SIG-M5 (cell line): ENCODE measurements around the gene PDE9A.

ENCODE experiments used
- DNase-seq: peaks from one replicate; lab custom pipeline; 2025; lab: John Stamatoyannopoulos, UW

PDE9A gene

DNA sequence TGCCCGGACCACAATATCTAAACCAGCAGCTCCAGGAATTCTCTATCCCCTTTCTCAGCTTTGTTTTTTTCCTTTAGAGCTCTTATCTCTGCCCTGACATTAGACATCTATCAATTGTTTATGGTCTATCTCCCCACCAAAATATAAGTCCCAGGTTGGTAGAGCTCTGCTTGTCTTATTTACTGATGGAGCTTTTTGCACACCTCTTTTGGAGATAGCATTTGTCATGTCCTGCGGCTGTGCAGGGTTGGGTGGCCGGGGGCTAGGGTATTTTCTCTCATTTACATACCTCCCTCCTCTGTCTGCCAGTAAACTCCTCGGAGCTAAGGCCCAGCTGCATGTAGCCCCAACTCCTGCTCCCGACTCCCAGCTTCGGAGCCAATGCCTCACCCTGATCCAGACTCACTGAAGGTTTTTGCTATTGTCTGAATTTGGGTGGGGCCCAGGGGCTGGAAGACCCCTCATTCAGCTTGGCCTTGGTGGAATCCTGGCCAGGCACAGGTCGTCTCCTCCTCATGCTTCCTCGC lies 11.1 kb upstream of the PDE9A start:
- no peak for DNase-seq

DNA sequence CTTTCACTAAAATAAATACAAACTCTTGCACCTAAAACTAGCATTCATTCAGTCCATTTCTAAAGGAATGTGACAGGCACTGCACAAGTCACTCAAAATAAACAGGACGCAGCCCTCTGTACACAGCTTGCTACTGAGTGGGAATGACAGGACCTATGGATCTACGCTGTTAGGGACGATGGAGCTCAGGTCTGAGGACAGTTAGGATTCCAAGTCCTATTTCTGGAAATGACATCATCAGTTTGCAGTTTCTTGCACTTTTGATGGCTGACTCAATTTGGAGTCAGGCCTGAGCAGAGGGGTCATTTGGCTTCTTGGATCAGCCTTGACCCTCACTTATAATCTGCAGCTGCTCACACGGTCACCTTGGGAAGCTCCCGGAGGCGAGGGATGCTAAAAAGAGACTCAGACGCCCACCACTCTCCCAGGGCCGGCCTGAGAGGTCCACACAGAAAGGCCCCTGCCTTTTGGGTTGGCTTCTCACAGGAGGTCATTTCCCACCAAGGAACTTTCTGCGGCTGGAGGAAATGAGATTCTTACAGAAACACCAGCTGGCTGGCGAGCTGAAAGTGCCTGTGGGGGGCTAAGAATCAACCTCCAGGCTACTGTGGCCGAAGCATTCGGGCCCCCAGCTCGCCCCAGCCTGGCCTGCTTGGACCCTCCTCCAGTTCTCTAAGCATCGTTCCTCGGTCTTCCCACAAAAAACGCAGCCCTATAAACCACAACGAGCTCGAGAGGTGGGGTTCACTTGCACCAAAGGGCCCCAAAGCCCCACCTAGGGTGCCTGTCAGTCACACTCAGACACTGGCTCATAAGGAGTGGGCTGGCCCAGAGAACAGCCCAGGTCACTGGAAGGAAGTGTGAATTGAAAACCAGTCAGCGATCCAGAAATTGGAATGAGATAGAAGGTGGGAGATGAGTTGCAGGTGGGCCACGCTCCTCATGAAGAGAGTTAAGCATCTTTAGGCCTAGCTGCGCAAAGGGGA lies 8.9 kb upstream of the PDE9A start:
- DNase-seq = no peak

DNA sequence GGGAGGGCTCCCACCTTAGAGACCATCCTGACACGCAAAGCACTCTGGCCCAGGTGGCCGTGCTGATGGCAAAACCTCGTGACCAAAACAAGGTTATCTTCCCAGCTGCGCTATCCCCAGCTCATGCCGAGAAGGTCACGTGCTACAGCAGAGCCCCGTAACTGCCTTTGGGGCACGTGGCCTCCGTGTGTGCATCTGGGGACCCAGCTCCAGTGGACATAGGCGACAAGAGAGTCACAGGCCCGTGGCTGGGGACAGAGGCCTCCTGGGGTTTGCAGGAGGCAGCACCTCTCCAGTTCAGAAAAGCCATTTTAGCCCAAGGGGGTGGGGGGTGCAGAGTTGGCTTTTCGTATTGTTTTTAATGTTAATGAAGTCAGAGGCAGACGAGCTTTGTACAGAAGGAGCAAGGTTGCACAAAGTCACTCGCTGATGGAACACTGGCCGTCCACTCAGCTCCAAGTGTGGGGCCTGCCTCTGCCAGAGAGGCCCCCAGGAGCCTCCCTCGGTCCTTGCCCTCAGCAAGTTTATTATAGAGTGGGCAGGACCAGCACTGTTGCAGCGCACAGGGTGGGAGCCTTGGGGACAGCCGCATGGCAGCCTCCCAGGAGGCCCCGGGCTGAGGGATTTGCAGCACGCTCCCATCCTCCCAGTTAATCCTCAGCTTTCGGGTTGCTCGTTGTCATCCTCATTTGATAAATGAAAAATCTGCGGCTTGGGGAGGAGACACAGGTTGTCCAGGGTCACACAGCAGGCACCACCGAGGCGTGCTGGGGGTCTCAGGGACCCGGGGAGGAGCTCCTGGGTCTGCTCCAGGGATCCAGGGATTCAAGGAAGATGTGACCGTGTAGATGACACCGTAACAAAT lies 8.0 kb upstream of the PDE9A start:
- DNase-seq = no peak

DNA sequence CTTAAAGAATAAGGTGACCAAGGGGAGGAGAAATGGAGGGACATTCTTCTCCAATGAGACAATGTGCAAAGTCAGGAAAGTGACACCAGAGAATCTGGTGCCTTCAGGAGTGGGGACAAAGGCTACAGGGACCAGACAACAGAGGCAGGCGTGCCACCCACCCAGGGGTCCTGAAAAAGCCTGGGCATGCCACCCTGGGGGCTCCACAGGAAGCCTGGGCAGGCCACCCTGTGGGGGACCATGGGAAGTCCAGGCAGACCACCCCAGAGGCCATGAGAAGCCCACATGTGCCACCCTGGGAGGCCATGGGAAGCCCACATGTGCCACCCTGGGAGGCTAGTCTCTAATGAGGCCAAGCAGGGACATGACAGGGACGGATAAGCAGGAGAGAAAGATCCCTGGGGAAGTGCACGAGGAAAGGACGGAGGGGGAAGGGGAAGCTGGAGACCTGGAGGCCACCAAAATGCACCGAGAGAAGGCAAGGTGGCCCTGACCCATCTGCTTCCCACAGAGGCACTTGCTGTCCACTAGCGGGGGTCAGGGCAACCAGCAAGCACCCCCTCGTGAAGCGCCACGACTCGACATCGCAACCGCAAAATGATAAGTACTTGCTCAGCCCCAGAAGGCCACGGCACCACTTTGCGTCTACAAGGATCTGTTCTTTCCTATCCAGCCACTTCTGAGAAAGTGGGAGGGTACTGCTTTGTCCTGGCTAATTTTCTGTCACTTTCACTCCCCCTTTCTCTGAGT lies 7.2 kb upstream of the PDE9A start:
- DNase-seq = no peak

DNA sequence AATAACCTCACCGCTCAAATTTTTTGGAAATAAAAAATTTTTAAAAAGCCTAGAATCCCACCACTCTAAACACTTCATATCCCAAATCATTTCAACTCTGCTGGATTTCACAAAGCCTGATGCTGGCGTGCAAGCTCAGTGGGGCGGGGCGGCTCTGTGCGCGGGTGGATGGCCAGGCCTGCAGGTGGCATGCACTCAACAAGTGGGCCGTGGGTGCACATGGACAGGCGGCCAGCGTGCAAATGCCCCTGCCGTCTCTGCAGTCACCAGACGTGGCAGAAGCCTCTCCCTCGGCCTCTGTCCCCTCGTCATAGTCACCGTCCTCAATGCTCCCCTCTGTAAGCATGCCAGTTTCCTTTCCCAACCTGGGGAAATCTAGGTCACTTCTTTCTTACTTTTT lies 6.6 kb upstream of the PDE9A start:
- DNase-seq = no peak

DNA sequence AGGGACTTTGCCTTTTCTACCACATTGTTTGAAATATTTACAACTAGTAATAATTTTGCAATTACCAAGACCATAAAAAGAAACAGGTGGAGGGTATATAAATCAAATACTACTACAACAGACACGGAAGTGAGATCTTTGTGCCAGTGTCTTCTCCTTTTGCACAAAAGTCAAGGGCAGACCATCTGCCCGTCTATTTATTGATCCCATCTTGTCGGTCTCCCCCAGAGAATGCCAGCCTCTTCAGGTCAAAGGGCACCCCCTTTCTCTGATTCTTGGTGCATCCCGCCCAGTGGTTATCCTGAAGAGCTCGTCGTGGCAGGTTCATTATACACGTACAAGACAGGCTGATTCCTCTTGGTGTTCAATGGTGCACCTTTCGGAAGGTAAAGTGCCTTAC lies 4.8 kb upstream of the PDE9A start:
- no peak for DNase-seq

DNA sequence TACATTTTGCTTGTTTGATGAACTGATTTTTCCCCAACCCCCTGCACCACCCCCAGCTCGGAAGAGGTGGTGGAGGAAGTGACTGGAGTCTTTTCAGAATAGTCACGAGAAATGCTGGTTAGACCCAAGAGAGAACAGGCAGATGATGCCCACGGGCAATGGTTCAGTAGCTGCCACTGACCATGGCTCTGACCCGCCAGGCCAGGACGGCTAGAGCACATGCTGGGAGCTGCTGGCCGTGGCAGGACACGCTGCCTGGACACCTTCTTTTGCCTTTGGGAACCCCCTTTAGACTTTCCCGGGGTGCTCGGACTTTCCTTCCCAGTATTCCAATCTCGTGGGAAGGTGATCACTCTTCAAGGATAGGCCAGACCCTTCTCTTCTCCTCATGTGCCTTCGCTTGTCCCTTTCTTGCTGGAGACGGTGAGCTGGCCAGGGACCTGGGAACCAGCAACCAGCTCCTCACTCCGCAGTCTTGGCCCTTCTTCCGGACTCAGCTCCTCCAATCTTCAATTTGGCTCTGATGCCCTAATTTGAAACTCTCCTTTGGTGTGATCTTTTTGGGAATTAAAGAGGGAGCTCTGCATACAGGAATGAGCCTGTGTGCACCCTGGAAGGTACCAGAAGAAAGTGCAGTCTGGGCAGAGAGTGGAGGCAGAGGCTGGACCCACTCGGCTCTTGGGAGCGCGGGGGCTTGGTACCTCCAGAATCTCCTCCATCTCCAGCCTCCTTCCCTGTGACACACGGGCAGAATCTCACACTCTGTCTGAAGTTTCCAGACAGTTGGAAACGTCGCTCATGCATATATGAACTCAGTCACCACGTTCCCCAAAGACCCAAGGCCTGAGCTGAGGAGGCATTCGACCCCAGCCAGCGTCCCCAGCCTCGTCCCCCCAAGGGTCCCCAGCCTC lies 4.0 kb upstream of the PDE9A start:
- DNase-seq = no peak

DNA sequence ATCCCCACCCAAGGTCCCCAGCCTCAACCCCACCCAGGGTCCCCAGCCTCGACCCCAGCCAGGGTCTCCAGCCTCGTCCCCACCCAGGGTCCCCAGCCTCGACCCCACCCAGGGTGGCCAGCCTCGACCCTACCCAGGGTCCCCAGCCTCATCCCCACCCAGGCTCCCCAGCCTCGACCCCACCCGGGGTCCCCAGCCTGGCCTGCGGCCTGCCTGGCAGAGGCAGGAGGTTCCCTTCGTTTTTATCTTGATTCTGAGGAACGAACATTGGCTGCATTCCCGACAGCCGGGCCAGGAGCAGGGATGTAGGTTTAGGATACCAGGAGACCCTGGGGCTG lies 3.4 kb upstream of the PDE9A start:
- DNase-seq = no peak

DNA sequence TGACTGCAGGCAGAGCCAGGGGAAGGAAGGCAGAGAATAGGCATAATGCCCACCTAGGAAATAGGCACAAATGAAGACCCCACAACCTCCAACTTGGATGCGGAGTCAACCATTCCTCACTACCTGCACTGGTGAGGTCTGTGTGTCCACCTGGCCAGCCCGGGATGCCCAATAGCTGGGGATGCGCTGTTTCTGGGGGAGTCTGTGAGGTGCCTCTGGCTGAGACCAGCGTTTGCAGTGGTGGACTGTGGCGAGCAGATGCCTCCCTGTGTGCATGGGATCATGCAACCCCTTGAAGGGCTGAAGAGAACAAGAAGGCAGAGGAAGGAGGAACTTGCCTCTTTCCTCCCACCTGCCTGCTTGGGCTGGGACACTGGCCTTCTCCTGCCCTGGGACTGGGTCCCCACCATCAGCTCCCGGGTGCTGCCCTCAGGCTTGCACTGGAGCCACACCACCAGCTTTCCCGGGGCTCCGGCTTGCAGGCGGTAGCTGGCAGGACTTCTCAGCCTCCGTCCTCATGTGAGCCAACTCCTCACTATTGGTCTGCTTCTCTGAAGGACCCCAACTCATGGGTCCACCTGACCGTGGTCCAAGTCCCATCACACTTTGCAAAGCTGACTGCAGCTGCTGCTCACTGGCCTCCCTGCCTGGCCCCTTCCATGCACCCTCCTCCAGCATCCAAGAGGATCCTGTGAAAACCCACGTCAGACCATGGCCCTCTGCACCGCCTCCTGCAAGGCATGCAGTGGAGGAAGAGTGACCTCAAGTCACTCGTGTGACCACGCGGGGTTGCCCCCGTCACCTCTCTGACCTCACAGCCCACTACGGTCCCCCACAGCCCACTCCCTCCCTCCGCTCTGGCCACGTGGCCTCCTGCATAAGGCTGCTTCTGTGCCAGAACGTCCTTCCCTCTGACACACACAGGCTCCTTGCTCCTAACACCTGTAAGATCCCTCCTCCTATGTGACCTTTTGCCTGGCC lies 2.7 kb upstream of the PDE9A start:
- DNase-seq = no peak

DNA sequence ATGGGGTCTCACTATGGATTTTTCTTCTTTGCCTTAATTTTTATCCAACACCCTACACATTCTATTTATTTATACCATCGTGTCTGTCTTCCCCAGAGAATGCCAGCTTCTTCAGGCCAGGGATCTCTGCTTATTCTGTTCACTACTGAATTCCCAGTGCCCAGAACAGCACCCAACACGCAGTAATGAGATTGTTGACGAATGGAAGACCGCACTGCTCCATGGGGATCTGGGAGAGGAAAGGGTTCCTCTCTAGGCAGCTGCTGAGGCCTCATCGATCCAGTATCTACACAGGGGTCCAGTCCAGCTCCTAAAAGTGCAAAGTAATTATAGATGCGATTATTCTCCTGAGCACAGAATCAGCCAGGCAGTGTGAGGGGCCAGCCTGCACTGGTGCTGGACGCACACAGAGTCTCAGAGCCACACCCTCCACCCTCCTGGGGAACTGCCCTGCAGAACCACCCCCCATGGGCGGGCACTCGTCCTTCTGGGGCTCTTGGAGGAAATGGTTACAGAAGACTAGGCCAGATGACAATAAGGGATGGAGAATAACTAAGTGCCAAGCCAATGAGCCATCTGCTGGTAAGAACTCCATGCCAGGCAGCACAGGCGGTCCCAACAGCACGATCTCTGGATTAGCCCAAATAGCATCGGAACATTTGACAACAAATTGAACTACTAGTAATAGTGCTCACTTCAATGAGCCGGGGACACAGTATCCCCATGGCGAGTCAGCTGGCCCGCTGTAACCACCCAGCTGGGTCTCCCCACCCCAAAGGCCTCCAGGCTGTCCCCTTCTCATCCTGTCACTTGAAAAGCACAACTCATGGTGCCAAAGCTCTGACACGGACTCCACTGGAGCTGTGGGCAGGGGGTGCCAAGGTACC lies 1.7 kb upstream of the PDE9A start:
- DNase-seq = no peak

DNA sequence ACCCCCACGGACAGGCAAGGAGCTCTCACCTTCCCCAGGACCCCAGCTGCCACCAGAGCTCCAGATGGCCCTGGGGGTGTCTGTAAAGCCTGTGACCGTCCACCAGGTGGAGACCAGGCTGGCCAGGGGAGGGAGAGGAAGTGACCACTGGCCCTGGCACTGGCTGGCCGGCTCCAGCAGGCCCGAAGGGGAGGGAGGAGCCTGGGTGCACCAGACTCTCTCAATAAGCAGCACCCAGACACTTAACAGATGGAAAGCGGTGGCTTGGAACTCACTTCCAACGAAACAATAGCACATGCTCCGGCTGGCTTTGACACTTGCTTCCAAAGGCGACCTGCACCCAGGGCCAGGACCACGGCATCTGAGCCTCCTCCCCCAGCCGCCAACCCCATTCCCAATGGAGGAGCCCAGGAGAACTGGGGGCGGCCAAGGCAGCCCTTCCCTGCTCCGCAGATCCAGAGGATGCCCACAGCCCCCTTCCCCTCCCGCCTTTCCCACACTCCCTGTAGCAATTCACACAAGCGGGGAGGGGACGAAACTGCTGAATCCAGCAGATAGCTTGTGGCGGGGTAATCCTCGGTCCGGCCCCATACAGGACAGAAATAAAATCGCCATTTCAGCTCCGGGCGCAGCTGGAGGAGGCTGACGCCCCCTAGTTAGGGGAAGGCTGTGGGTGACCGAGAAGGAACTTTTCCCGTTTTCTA lies 742 bp upstream of the PDE9A start:
- DNase-seq = no peak

DNA sequence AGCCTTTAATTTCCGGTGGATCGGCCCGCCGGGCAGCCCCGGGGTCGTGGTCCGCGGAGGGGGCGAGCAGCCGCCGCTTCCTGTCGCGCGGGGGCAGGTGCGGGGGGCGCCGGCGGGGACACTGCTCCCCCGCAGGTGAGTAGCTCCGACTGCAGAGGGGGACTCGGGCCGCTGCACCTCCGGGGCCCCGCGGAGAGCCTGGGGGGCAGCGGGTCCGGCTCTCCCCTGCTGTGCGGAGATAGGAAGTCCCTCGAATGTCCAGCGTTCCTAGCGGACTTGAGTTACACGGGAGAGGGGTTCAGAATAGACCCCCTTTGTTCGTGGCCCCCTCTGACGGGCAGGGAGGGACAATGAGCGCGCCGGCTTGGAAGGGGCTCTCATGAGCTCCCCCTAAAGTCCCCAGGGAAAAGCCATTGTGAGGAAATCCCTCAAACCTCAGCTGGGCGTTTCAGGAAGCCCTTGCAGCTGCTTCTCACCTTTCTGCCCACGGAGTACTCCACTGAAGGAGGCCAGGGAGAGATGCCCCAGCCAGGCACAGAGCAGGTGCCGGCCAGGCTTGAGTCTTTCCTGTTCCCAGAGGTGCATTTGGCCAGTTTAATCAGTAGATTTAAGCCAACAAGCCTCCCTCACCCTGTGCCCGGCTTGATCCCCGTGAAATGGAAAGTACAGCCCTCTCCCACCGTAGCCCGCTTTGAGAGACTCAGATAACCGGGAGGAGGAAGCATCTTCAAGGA lies 925 bp downstream of the PDE9A start:
- no peak for DNase-seq

DNA sequence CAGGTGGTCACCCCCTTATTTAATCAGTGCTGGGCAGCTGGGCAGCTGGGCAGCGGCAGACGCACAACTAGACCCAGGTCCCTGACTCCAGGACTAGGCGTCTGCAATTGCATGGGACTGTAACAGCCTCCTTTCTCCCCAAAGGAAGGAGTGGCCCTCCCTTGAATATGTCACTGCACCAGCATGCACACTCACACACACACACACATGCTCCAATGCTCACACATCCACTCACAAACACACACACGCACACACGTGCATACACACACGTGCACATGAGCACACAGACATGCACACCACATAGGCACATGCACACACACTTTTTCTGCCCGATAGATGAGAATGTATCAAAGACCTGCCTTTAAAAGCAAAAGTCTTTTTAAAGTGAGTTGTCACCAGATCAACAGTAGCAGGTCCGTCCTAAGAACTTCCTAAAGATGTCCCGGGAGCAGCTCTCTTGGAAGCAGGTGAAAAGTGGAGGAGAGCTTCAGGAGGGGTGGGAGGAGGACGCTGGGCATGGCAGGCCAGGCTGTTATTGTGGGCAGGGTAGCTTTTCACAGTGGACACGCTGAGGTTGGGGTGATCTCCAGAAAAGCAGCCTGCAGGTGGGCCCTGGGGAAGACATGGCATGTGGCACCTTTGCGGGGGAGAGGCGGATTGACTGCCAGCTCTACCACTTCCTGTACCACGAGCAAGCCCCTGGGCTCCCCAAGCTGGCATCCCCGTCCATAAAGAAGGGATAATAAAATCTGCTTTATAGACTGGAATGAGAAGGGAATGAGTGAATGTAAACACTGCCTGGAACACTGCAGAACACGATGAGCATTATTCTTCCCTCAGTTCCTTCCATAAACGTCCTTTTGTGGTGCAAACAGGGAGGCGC lies 1.7 kb downstream of the PDE9A start:
- no peak for DNase-seq

DNA sequence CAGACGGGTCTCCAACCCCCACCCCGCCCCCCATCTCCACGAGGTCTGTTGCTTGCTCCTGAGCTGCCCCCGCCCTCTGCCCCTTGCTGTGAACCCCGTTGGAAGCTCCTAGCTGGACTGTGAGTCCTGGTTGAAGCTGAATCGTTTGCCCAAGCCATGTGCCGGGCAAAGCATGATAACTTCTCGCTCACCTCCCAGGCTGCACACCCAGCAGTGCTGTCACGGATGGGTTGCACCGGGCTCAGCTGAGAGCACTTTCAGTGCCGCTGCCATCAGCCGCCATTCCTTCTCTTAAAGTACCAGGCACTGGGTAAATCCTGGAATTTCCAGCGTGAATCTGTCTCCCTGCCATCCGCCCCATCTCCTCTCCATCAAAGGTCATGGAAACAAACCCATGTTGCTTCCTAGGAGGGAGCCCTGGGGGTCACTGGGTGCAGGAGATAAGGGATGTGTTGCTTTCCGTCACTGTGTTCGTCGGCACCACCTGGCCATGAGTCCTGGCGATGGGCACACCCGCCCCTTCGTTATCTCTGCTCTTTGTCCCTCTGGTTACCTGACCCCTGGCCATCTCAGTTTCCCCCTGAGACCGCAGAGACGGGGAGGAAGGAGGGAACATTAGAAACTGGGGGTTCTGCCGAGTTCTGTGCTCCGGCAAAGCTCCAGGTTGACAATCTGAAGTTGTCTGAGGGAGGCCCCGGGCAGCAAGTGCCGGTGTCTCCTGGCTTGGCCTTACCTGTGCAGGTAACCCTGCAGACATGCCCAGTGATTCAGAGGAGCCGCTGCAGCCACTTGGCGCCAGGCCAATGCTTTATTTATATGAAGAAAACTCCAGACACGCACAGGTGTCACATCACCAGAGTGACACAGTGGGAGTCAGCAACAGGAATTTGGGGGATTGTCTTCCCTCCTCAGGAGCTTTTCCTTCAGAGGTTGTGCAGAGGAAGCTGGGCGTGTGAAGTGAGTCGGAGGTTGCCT lies 2.7 kb downstream of the PDE9A start:
- DNase-seq = no peak

DNA sequence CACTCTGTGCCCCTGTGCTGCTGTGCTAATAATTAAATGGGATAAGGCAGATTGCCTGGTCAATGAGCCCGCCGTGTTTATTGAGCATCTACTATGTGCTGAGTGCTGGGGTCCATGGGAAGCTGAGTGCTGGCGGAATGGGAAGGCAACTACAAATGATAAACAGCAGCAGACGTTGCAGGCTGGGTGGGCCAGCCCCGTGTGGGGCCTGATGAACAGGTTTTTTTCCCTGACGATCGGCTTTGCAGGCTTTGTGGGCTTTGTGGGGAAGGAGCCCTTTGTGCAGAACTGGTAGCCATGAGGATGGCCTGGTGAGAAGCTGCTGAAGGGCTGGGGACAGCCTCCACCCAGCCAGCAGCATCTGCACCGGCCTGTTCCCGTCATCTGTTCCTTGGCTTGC lies 3.5 kb downstream of the PDE9A start:
- no peak for DNase-seq
